Coronary artery (tissue), 2 donors: ENCODE data around the gene ROR1.
A peak's percentile ranks its signal among the peaks of the same experiment; 100 is the strongest.

ENCODE experiments used
- DNase-seq: peaks from one replicate; pipeline ENCODE4 v3.0.0-alpha.2; 2017; ENCODE audit warnings: low spot score
- H3K27ac ChIP-seq, 2 donors: fragments of 200-600 bp; sonication (generic); one replicate each; pipeline ENCODE4 v1.5.1; 2016 to 2019
- H3K4me3 ChIP-seq: fragments of 200-600 bp; sonication (generic); 2 replicates; pipeline ENCODE4 v1.5.1; 2016; ENCODE audit warnings: mild to moderate bottlenecking, moderate library complexity
- TF ChIP-seq, protein P1 (sequence below): fragments of 200-600 bp; sonication (generic); IDR thresholded peaks from one replicate; pipeline ENCODE4 v1.5.1; 2019; ENCODE audit warnings: antibody characterized with exemption

ROR1 gene

DNA sequence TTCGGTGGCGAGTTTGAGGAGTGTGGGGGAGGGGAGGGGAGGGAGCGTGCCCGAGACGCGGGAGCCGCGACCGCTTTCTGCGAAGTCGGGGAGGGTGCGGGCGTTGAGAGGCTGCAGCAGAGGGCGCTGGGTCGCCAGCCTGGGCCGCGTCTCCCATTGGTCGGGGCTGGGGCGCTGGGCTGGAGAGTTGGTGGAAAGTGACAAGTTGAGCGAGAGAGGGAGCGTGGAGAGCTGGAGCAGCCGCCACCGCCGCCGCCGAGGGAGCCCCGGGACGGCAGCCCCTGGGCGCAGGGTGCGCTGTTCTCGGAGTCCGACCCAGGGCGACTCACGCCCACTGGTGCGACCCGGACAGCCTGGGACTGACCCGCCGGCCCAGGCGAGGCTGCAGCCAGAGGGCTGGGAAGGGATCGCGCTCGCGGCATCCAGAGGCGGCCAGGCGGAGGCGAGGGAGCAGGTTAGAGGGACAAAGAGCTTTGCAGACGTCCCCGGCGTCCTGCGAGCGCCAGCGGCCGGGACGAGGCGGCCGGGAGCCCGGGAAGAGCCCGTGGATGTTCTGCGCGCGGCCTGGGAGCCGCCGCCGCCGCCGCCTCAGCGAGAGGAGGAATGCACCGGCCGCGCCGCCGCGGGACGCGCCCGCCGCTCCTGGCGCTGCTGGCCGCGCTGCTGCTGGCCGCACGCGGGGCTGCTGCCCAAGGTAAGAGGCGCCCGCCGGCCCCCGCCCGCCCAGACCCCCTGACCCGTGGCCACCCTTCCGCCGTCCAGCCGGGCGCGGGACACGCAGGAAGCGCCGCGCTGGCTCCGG, at the start of gene ROR1:
TSS of gene ROR1 (plus strand) at position 203 of the 802 bp plus-strand sequence.
- TF ChIP-seq, protein P1, sequence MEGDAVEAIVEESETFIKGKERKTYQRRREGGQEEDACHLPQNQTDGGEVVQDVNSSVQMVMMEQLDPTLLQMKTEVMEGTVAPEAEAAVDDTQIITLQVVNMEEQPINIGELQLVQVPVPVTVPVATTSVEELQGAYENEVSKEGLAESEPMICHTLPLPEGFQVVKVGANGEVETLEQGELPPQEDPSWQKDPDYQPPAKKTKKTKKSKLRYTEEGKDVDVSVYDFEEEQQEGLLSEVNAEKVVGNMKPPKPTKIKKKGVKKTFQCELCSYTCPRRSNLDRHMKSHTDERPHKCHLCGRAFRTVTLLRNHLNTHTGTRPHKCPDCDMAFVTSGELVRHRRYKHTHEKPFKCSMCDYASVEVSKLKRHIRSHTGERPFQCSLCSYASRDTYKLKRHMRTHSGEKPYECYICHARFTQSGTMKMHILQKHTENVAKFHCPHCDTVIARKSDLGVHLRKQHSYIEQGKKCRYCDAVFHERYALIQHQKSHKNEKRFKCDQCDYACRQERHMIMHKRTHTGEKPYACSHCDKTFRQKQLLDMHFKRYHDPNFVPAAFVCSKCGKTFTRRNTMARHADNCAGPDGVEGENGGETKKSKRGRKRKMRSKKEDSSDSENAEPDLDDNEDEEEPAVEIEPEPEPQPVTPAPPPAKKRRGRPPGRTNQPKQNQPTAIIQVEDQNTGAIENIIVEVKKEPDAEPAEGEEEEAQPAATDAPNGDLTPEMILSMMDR: peak; percentile 38
- DNase-seq: peak; percentile 95
- peak within 1 kb of the TSS; percentile 87 to 93 for H3K27ac ChIP-seq
- H3K4me3 ChIP-seq: peak within 1 kb of the TSS; percentile 80

DNA sequence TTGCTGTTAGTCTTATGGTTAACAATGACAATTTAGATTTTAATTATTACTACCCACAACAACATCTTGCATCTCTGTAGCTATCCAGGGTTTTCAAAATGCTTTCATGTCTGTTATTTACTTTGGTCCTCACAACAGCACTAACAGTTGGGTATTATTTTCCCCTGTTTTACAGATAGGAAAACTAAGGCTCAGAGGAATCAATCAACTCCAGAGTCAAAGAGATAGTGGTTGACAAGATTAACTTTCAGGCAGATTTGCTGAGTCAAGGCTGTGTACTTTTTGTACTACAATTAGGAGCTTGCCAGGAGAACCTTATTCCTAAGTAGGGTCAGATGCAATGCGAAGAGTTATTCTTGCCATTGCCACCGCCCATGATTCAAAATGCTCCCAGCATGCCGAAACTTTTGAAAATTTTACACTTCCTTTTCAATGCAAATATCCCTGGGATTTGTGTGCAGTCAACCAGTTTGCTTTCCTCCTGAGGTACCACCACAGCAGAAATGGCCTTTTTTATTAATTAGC, 49.4 kb upstream of the ROR1 start:
- DNase-seq: no peak
- no peak overlapping the region for H3K27ac ChIP-seq
- H3K4me3 ChIP-seq: no peak overlapping the region
- TF ChIP-seq, protein P1: no peak

DNA sequence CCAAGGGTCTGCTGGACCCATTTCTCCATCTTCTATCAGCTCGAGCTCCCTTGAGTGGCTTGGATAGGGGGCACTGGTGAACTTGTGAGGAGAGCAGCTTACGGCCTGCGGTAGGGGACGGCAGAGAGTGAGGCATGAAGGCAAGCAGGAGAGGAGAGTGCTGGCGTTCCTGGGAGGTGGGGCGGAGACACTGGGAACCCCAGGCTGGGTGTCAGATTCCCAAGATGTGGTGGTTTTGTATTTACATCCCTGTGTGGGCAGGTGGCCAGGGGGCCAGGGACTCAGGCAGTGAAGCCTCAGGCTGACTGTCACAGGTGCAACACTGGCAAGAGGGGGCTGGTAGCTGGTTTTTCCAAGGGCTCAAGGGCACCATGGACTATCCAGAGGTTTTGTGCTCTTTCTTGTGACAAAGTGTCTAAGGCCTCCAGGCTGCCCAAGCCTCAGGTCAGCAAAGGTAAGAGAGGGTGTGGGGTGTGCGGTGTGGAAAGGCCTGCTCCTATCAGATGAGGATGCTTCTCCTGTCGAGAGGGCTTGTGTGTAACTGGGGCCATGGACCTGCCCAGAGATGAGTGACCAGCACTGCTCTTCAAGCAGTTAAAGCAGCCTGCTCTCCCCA, 45.1 kb upstream of the ROR1 start:
- H3K27ac ChIP-seq: no peak overlapping the region
- TF ChIP-seq, protein P1: no peak
- no peak overlapping the region for H3K4me3 ChIP-seq
- peak; percentile 50 for DNase-seq

DNA sequence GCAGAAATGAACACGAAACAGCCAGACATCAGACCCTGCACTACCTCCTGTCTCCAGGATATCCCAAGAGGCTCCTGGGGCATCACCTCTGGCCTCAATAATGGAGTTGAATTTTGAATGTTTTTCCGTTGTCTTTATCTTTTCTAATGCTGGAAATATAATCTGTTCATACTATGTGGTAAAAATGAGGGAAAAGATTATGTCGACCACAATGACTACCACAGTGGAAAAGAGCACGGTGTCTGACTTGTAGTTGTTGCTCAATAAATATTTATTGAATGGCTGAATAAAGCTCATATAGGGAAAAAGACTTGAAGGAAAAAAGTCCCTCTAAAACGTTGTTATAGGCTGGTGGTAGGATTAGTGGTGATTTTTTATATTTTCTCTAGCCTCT, 44.6 kb upstream of the ROR1 start:
- Histone ChIP-seq H3K4me3 (no peak overlapping the region), H3K27ac (no peak overlapping the region)
- TF ChIP-seq, protein P1: no peak
- no peak for DNase-seq

DNA sequence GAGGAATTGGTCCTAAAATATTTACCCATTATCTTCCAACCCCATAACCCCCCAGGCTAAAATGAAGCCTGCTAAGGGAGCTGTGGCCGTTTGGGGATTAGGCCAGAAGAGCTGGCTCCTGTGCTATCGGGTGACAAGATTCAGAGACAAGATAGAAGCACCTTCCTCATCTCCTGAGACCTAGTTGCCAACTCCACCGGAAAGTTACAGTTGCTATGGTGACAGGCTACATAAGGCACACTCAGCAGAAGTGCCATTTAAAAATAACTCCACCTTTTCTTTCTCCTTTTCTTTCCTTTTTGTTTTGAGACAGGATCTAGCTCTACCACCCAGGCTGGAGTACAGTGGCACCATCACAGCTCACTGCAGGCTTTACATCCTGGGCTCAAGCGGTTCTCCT, 43.6 kb upstream of the ROR1 start:
- Histone ChIP-seq H3K4me3 (no peak overlapping the region), H3K27ac (peak overlapping the region in 1 of 2 donors; percentile 21)
- TF ChIP-seq, protein P1: no peak
- DNase-seq: no peak

DNA sequence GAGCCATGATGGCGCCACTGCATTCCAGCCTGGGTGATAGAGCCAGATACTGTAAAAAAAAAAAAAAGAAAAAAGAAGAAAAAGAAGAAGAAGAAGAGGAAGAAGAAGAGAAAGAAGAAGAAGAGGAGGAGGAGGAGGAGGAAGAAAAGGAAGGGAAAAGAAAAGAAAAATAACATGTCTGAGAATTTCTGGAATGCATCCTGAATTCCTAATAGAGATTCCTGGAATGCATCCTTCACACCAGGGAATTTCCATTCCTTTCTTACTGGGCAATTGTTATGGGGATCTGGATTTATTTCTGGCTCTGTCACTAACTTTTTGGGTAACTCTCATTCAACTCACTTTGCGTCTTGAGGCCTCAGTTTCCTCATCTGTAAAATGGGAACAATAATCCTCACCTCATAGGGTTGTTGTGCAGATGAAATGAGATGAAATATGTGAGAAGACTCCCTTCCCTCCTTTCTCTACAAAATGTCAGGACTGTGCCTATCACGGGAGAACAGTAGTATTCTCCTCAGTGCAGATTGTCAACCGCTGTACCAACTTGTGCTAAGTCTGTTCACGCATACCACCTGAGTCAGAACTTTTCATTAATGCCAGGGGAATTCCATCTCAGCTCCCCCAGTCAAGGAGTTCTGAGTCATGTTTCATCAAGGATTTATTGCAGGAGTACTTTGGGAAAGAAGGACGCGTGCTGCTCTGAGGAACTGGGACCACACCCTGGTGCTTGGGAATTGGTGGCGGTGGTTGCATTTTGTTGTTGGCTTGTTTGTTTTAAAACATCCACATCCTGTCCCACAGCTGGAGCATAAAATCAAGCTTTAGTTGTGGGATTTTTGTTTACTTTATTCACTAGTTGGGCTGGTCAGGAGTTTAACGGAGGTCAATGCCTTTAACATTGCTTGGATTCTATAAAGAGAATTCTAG, 42.4 kb upstream of the ROR1 start:
- DNase-seq: no peak
- TF ChIP-seq, protein P1: no peak
- Histone ChIP-seq H3K4me3 (peak overlapping the region; percentile 39), H3K27ac (peak overlapping the region; percentile 6 to 50)
